Nephron progenitor cell (in vitro differentiated cells): ENCODE data around the gene AMPH.

ENCODE experiments used
- DNase-seq: peaks from one replicate; pipeline ENCODE4 v3.0.0; 2021
- H3K27ac Mint-ChIP-seq: 2 replicates; pipeline ENCODE4 v1.8.0; 2021; ENCODE audit warnings: mild to moderate bottlenecking, moderate library complexity, mixed read lengths
- H3K27me3 Mint-ChIP-seq: 2 replicates; pipeline ENCODE4 v1.8.0; 2021; ENCODE audit warnings: mild to moderate bottlenecking, low read depth, mixed read lengths; ENCODE audit not compliant: poor library complexity
- H3K36me3 Mint-ChIP-seq: 2 replicates; pipeline ENCODE4 v1.8.0; 2021; ENCODE audit warnings: low read depth, mixed read lengths
- H3K4me1 Mint-ChIP-seq: 2 replicates; pipeline ENCODE4 v1.8.0; 2021; ENCODE audit warnings: mixed read lengths
- H3K4me3 Mint-ChIP-seq: 2 replicates; pipeline ENCODE4 v1.8.0; 2021; ENCODE audit warnings: mild to moderate bottlenecking, moderate library complexity, mixed read lengths
- H3K9me3 Mint-ChIP-seq: 2 replicates; pipeline ENCODE4 v1.8.0; 2021; ENCODE audit warnings: mild to moderate bottlenecking, moderate library complexity, mixed read lengths
- TF ChIP-seq, protein P1 (sequence below): fragments of 200-600 bp; sonication (generic); IDR thresholded peaks from 2 replicates; pipeline ENCODE4 v1.5.0; 2021; ENCODE audit warnings: antibody characterized with exemption

AMPH gene

DNA sequence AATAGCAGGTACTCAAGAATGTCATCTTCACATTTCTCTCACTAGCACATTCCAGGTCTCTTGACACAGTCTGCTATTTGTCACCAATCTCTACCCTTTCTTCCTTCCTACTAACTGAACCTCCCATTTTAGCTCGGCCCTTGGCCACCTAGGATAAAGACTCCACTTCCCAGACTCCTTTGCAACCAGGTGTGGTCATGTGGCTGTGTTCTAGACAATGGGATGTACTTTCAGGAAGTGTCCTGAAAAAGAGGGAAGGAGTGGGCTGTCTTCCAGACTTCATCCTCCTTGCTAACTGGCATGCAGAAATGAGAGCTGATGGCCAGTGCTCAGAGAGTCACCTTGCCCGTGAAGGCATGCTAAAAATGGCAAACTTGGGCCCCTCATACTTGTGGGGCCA, 139.2 kb downstream of the AMPH start:
- no peaks in the 10 kb centered on the region for H3K36me3 Mint-ChIP-seq
- H3K27me3 Mint-ChIP-seq, result peaks cover 5% of the 10 kb centered on the region
- H3K4me3 Mint-ChIP-seq, result no peak overlapping the region
- no peak for DNase-seq
- H3K9me3 Mint-ChIP-seq, result no peaks in the 10 kb centered on the region
- TF ChIP-seq, protein P1, sequence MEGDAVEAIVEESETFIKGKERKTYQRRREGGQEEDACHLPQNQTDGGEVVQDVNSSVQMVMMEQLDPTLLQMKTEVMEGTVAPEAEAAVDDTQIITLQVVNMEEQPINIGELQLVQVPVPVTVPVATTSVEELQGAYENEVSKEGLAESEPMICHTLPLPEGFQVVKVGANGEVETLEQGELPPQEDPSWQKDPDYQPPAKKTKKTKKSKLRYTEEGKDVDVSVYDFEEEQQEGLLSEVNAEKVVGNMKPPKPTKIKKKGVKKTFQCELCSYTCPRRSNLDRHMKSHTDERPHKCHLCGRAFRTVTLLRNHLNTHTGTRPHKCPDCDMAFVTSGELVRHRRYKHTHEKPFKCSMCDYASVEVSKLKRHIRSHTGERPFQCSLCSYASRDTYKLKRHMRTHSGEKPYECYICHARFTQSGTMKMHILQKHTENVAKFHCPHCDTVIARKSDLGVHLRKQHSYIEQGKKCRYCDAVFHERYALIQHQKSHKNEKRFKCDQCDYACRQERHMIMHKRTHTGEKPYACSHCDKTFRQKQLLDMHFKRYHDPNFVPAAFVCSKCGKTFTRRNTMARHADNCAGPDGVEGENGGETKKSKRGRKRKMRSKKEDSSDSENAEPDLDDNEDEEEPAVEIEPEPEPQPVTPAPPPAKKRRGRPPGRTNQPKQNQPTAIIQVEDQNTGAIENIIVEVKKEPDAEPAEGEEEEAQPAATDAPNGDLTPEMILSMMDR, result no peak
- H3K27ac Mint-ChIP-seq, result no peak overlapping the region
- H3K4me1 Mint-ChIP-seq, result no peaks in the 10 kb centered on the region

DNA sequence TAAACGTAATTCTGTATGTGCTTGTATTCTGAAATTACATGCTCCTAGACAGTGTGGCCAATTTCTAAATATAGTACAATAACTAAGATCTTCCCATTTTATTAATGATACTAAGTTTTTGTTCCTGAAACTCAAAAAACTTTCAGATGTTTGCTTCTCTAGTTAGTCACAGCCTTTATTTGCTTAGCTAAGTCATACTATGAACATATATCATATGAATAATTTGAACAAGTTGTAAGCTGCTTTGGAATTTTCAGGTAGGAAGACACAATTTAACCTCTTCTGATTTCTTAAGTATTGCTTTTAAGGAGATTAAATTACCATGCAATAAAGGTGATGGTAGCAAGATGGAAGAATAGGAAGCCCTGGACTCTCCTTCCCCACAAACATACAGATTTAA, 148.7 kb downstream of the AMPH start:
- Mint-ChIP-seq H3K4me3 (no peak overlapping the region), H3K9me3 (peaks cover 14% of the 10 kb centered on the region), H3K4me1 (no peaks in the 10 kb centered on the region), H3K27me3 (peaks cover 6% of the 10 kb centered on the region), H3K36me3 (peaks cover 17% of the 10 kb centered on the region), H3K27ac (no peak overlapping the region)
- TF ChIP-seq, protein P1, result no peak
- DNase-seq, result no peak

DNA sequence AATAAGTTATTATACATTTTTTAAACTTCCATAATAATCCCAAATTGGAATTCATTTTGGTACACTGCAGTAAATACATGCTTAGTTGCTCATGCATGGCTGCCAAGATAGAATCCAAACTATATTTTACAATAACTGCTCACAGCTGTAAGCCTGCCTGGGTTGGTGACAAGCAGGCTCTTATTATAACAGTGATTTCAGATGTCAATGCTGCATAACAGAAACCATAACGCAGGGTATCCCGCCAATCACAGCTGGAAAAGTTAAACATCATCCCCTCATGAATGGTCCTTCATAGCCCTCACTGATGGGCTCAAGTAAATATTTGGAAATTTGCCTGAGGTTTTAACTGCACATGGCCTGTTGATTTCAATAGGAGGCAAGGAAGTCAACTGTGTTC, 149.8 kb downstream of the AMPH start:
- Mint-ChIP-seq H3K9me3 (peaks cover 14% of the 10 kb centered on the region), H3K27me3 (peaks cover 6% of the 10 kb centered on the region), H3K36me3 (peaks cover 17% of the 10 kb centered on the region), H3K4me1 (peaks cover 5% of the 10 kb centered on the region), H3K27ac (no peak overlapping the region), H3K4me3 (no peak overlapping the region)
- TF ChIP-seq, protein P1, result no peak
- DNase-seq, result no peak

DNA sequence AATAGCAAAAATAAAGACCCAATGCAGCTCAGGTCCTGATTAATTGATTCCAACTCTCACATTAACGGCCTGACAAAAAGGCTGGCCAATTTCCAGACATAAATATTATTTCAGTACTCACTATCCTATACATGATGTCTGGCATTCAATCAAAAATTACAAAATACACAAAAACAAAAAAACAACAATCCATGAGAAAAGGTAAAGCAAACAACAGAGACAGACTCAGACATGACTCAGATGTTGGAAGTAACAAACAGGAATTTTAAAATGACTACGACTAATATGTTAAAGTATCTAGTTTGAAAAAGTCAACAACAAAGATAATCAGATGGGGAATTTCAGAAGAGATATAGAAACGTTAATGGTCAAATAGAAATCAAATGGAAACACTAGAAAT, 152.8 kb downstream of the AMPH start:
- Mint-ChIP-seq H3K4me3 (no peak overlapping the region), H3K4me1 (peaks cover 5% of the 10 kb centered on the region), H3K27ac (no peak overlapping the region), H3K36me3 (peaks cover 7% of the 10 kb centered on the region), H3K9me3 (peaks cover 5% of the 10 kb centered on the region), H3K27me3 (peaks cover 2% of the 10 kb centered on the region)
- TF ChIP-seq, protein P1, result no peak
- DNase-seq, result no peak

DNA sequence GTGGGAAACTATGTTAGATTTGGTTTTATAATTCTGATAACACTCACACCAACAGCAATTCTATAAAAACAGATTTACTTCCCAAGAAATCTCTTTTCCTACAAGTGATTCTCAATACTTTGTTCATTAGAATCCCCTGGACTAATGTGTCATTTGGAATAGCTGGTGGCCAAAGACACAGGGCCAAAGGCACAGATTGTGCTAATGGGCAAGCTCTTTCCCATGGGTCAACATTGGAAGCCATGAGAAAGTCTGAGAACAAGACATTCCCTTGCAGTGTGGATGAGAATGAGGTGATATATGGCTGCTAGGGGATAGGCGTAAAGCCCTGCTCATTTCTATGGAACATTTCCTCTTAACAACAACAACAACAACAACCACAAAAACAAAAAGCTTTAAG, 153.8 kb downstream of the AMPH start:
- no peak for DNase-seq
- no peak overlapping the region for H3K4me3 Mint-ChIP-seq

DNA sequence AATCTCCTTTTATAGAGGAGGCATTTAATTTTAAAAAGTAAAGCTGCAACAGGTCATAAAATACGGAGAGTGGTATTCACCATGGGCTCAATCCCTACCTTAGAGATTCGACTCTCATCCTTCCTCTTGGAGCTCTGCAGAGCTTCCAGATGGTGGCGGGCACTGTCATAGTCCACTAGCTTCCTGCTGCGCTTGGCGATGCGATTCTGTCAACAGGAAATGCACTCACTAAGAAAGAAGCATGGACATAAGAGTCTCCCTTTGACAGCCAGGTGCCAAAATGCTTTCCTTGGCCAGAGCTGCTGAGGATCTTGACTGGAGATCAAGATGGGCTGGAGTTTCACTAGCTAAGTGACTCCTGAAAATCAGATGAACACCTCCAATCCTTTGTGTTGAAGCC, 154.4 kb downstream of the AMPH start:
- no peak for DNase-seq
- Mint-ChIP-seq H3K27me3 (no peaks in the 10 kb centered on the region), H3K27ac (no peak overlapping the region), H3K4me3 (no peak overlapping the region), H3K4me1 (peaks cover 5% of the 10 kb centered on the region), H3K36me3 (peaks cover 6% of the 10 kb centered on the region), H3K9me3 (peaks cover 3% of the 10 kb centered on the region)
- TF ChIP-seq, protein P1, result no peak

More for the DNA sequence above, 153.8 kb downstream of the AMPH start:
- Mint-ChIP-seq H3K4me1 (peaks cover 5% of the 10 kb centered on the region), H3K36me3 (peaks cover 6% of the 10 kb centered on the region), H3K9me3 (peaks cover 3% of the 10 kb centered on the region), H3K27me3 (no peaks in the 10 kb centered on the region), H3K27ac (no peak overlapping the region)
- TF ChIP-seq, protein P1, result no peak
